H1 (cell line): ENCODE results near the gene DENND5B.

Experiments
- CTCF ChIP-seq, 3 experiments: IDR thresholded peaks; 1 replicate in 2 of 3; 2 replicates in 1 of 3; pipeline versions ENCODE4 v1.5.1 to v1.6.1; 2011; ENCODE audit warnings: low read length in 3 of 3, mild to moderate bottlenecking in 3 of 3, inconsistent platforms in 2 of 3, low read depth in 1 of 3, moderate library complexity in 1 of 3; ENCODE audit not compliant: insufficient read depth in 1 of 3; ENCODE audit errors: control extremely low read depth in 1 of 3
- MAX ChIP-seq: IDR thresholded peaks from 2 replicates; pipeline ENCODE4 v1.6.1; 2012; ENCODE audit warnings: inconsistent platforms
- NRF1 ChIP-seq: IDR thresholded peaks from 2 replicates; pipeline ENCODE4 v1.6.1; 2011; ENCODE audit warnings: mild to moderate bottlenecking, low read depth, low read length, improper control_type of control experiment
- PHF8 ChIP-seq: fragments of 200-600 bp; sonication (generic); conservative IDR thresholded peaks from 2 replicates; pipeline ENCODE4 v1.7.1; 2012; ENCODE audit warnings: low read depth, mild to moderate bottlenecking, inconsistent platforms, low read length, moderate library complexity
- TEAD4 ChIP-seq: IDR thresholded peaks from 2 replicates; pipeline ENCODE4 v1.6.1; 2012; ENCODE audit warnings: low read depth, low read length, inconsistent platforms, mixed read lengths
- TF ChIP-seq, protein P1 (sequence below): IDR thresholded peaks from 2 replicates; pipeline ENCODE4 v1.6.1; 2011; ENCODE audit warnings: low read depth, mild to moderate bottlenecking, low read length; ENCODE audit not compliant: insufficient read depth

DNA sequence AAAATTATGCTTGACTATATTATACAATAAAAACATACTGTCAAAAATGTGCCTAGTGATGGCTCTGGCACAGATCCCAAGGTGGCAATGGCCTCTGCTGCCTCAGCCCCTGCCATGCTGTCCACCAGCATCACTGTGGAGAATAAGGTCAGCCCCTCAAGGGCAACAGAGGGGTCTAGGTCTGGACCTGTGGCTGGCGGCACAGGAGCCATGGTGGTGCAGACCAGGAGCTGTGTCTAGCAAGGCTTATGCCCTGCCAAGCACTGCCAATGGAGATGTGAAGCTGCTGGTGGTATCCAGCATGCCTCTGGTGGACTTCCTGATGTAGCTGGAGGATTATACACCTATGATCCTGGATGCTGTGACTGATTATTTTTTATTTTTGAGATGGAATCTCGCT is 125.9 kb downstream of the DENND5B start:
- TF ChIP-seq NRF1 (no peak), CTCF (IDR thresholded peaks at IDR 0.05; ENCODE audit: control extremely low read depth in 1 of 3, insufficient read depth in 1 of 3, low read depth in 1 of 3, low read length in 3 of 3) (no peak), MAX (no peak), TEAD4 (no peak), PHF8 (no peak)
- TF ChIP-seq, protein P1, sequence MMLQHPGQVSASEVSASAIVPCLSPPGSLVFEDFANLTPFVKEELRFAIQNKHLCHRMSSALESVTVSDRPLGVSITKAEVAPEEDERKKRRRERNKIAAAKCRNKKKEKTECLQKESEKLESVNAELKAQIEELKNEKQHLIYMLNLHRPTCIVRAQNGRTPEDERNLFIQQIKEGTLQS: no peak
